HUES48 (cell line): ENCODE measurements around the gene PCDHB10.
"Not testable (repeated sequence)": the region's sequence is repeated elsewhere in the genome, so short reads cannot be mapped to it uniquely, and the experiment has no call there.

Experiments
- H3K27ac ChIP-seq: one replicate; pipeline ENCODE4 v1.7.0; 2013; ENCODE audit warnings: low read depth, low read length, inconsistent platforms
- H3K27me3 ChIP-seq: 2 replicates; pipeline ENCODE4 v1.6.1; 2013; ENCODE audit warnings: mild to moderate bottlenecking, low read length; ENCODE audit not compliant: control insufficient read depth, insufficient read depth
- H3K36me3 ChIP-seq: 2 replicates; pipeline ENCODE4 v1.6.1; 2013; ENCODE audit warnings: low read length; ENCODE audit not compliant: control insufficient read depth, insufficient read depth
- H3K4me1 ChIP-seq: 2 replicates; pipeline ENCODE4 v1.6.1; 2013; ENCODE audit warnings: mild to moderate bottlenecking, low read length; ENCODE audit not compliant: control insufficient read depth, insufficient read depth
- H3K4me3 ChIP-seq: 2 replicates; pipeline ENCODE4 v1.5.1; 2013; ENCODE audit warnings: mild to moderate bottlenecking, low read depth, low read length
- H3K9ac ChIP-seq: 2 replicates; pipeline ENCODE4 v1.6.1; 2013; ENCODE audit warnings: mild to moderate bottlenecking, low read depth, low read length, moderate library complexity
- H3K9me3 ChIP-seq: 2 replicates; pipeline ENCODE4 v1.6.1; 2013; ENCODE audit warnings: low read length; ENCODE audit not compliant: control insufficient read depth, insufficient read depth

PCDHB10 gene

DNA sequence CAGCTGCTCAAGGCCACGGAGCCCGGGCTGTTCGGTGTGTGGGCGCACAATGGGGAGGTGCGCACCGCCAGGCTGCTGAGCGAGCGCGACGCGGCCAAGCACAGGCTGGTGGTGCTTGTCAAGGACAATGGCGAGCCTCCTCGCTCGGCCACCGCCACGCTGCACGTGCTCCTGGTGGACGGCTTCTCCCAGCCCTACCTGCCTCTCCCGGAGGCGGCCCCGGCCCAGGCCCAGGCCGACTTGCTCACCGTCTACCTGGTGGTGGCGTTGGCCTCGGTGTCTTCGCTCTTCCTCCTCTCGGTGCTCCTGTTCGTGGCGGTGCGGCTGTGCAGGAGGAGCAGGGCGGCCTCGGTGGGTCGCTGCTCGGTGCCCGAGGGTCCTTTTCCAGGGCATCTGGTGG, 3.0 kb upstream of the PCDHB10 start:
- H3K36me3 ChIP-seq, H3K9ac ChIP-seq, H3K27ac ChIP-seq, H3K9me3 ChIP-seq, H3K4me1 ChIP-seq, H3K4me3 ChIP-seq: not testable (repeated sequence)
- peaks cover 13% of the 10 kb centered on the region for H3K27me3 ChIP-seq

DNA sequence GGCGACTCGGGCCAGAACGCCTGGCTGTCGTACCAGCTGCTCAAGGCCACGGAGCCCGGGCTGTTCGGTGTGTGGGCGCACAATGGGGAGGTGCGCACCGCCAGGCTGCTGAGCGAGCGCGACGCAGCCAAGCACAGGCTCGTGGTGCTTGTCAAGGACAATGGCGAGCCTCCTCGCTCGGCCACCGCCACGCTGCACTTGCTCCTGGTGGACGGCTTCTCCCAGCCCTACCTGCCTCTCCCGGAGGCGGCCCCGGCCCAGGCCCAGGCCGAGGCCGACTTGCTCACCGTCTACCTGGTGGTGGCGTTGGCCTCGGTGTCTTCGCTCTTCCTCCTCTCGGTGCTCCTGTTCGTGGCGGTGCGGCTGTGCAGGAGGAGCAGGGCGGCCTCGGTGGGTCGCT, 2.2 kb downstream of the PCDHB10 start:
- not testable (repeated sequence) for H3K9me3 ChIP-seq, H3K4me1 ChIP-seq, H3K4me3 ChIP-seq, H3K27ac ChIP-seq, H3K9ac ChIP-seq, H3K36me3 ChIP-seq
- peaks cover 23% of the 10 kb centered on the region for H3K27me3 ChIP-seq

GRCh38 chr5:141196363-141196762, 4.2 kb downstream of the PCDHB10 start:
- no peak overlapping the region for H3K4me3 ChIP-seq
- no peak overlapping the region for H3K27ac ChIP-seq
- H3K4me1 ChIP-seq: no peaks in the 10 kb centered on the region
- no peaks in the 10 kb centered on the region for H3K36me3 ChIP-seq
- peaks cover 33% of the 10 kb centered on the region for H3K27me3 ChIP-seq
- no peak overlapping the region for H3K9ac ChIP-seq
- peaks cover 6% of the 10 kb centered on the region for H3K9me3 ChIP-seq

DNA sequence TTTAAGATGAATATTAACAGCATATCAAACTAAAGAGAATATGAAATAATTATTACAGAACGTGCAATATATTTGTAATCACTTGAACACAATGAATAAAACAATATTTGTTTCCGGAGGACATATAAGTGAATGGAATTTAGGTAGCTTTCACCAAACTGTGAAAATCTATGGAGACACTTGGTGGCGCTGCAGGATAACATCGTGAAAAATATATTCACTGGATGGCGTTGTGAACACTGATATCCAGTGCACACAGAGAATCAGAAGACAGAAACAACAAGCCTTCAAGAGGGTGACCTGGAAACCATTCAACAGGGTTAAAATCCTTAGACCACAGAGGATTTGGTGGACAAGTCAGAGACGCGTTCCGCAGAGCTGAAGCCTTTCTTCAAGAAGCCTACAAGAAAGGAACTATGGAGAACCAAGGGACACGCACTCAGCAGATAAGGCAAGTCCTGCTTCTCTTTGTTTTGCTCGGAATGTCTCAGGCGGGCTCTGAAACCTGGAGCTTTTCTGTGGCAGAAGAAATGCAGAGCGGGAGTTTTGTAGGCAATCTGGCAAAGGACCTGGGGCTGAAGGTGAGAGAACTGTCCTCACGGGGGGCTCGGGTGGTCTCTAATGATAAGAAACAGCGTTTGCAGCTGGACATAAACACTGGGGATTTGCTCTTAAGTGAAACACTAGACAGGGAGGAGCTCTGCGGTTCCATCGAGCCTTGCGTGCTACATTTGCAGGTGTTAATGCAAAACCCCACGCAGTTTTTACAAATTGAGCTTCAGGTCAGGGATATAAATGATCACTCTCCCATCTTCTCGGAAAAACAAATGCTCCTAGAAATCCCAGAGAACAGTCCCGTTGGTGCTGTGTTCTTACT, 7.4 kb downstream of the PCDHB10 start, which contains the start of gene PCDHB11:
Gene PCDHB11 (plus strand): TSS at position 269 of the 877 bp plus-strand sequence. CDS start 148 bp downstream, at position 417.
- peaks cover 6% of the 10 kb centered on the region for H3K9me3 ChIP-seq
- no peak within 1 kb of the TSS for H3K9ac ChIP-seq
- H3K27ac ChIP-seq: no peak within 1 kb of the TSS
- H3K4me3 ChIP-seq: no peak within 1 kb of the TSS
- H3K36me3 ChIP-seq: no peaks in the 10 kb centered on the region
- no peaks in the 10 kb centered on the region for H3K4me1 ChIP-seq
- peaks cover 19% of the 10 kb centered on the region for H3K27me3 ChIP-seq

DNA sequence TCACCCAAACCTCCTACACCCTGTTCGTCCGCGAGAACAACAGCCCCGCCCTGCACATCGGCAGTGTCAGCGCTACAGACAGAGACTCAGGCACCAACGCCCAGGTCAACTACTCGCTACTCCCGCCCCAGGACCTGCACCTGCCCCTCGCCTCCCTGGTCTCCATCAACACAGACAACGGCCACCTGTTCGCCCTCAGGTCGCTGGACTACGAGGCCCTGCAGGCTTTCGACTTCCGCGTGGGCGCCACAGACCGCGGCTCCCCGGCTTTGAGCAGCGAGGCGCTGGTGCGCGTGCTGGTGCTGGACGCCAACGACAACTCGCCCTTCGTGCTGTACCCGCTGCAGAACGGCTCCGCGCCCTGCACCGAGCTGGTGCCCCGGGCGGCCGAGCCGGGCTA, 9.0 kb downstream of the PCDHB10 start:
- not testable (repeated sequence) for H3K36me3 ChIP-seq, H3K4me1 ChIP-seq, H3K9me3 ChIP-seq, H3K9ac ChIP-seq, H3K27ac ChIP-seq, H3K4me3 ChIP-seq
- H3K27me3 ChIP-seq: peaks cover 10% of the 10 kb centered on the region; the same call in 1 of the 2 replicates

- not testable (repeated sequence) for H3K27ac ChIP-seq, H3K36me3 ChIP-seq, H3K9ac ChIP-seq, H3K4me3 ChIP-seq, H3K9me3 ChIP-seq, H3K4me1 ChIP-seq
- H3K27me3 ChIP-seq: peaks cover 10% of the 10 kb centered on the region; the same call in 1 of the 2 replicates
Measured at GRCh38 chr5:141201646-141202045, 9.5 kb downstream of the PCDHB10 start.

DNA sequence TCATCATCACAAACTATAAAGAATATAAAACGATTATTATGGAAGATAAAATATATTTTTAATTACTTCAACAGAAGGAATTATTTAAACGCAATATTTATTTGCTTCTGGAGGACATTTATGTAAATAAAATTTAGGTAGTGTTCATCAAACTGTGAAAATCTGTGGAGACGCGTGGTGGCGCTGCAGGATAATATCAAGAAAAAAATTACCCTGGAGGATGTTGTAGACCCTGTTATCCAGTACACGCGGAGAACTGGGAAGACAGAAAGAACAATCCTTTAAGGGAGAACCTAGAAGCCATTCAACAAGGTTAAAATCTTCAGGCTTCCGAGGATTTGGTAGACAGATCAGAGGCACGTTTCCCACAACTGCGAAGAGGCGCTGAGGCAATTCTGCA, 16.3 kb downstream of the PCDHB10 start, which contains the start of gene PCDHB12:
Gene PCDHB12 (plus strand): TSS at position 242 of the 400 bp plus-strand sequence. CDS start 189 bp downstream, outside the sequence.
- H3K4me1 ChIP-seq: no peaks in the 10 kb centered on the region
- H3K27ac ChIP-seq: no peak within 1 kb of the TSS
- no peak within 1 kb of the TSS for H3K4me3 ChIP-seq
- H3K27me3 ChIP-seq: no peaks in the 10 kb centered on the region
- no peaks in the 10 kb centered on the region for H3K36me3 ChIP-seq
- no peak within 1 kb of the TSS for H3K9ac ChIP-seq
- peaks cover 4% of the 10 kb centered on the region; the same call in 1 of the 2 replicates for H3K9me3 ChIP-seq

GRCh38 chr5:141210281-141210680, 18.1 kb downstream of the PCDHB10 start:
- not testable (repeated sequence) for H3K36me3 ChIP-seq, H3K9me3 ChIP-seq, H3K4me3 ChIP-seq, H3K27ac ChIP-seq, H3K9ac ChIP-seq, H3K4me1 ChIP-seq, H3K27me3 ChIP-seq

DNA sequence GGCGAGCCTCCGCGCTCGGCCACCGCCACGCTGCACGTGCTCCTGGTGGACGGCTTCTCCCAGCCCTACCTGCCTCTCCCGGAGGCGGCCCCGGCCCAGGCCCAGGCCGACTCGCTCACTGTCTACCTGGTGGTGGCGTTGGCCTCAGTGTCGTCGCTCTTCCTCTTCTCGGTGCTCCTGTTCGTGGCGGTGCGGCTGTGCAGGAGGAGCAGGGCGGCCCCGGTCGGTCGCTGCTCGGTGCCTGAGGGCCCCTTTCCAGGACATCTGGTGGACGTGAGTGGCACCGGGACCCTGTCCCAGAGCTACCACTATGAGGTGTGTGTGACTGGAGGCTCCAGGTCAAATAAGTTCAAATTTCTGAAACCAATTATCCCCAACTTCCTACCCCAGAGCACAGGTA, 18.7 kb downstream of the PCDHB10 start:
- H3K27ac ChIP-seq, H3K36me3 ChIP-seq: not testable (repeated sequence)

DNA sequence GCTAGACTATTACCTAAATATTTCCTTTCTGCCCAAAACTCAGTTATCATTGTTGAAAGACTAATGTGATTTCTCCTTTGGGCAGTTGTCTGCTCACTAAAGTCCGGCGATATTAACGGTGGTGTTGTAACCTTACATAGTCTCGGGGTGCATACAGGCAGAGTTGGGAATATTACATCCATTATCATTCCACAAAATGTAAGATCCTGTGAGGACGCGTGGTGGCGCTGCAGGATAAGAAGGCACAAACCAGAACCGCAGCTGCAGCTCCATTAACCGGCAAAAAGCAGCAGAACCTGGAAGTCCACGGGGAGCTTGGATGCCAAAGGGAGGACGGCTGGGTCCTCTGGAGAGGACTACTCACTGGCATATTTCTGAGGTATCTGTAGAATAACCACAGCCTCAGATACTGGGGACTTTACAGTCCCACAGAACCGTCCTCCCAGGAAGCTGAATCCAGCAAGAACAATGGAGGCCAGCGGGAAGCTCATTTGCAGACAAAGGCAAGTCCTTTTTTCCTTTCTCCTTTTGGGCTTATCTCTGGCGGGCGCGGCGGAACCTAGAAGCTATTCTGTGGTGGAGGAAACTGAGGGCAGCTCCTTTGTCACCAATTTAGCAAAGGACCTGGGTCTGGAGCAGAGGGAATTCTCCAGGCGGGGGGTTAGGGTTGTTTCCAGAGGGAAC, 21.6 kb downstream of the PCDHB10 start, which contains the start of gene PCDHB13:
Gene PCDHB13 (plus strand): TSS at position 264 of the 684 bp plus-strand sequence. CDS start 205 bp downstream, at position 469.
- not testable (repeated sequence) for H3K4me3 ChIP-seq, H3K36me3 ChIP-seq, H3K27me3 ChIP-seq, H3K4me1 ChIP-seq, H3K9me3 ChIP-seq, H3K27ac ChIP-seq, H3K9ac ChIP-seq

More for the DNA sequence above, 18.7 kb downstream of the PCDHB10 start:
- not testable (repeated sequence) for H3K27me3 ChIP-seq, H3K9me3 ChIP-seq, H3K4me1 ChIP-seq, H3K9ac ChIP-seq, H3K4me3 ChIP-seq

GRCh38 chr5:141214583-141214982, 22.4 kb downstream of the PCDHB10 start:
- H3K9me3 ChIP-seq, H3K4me1 ChIP-seq, H3K36me3 ChIP-seq, H3K27me3 ChIP-seq, H3K27ac ChIP-seq, H3K4me3 ChIP-seq, H3K9ac ChIP-seq: not testable (repeated sequence)
